CD4-positive, alpha-beta T cell treated with Interferon alpha-2 for 1 hour (primary cell): Measurements from ENCODE around the gene MAP3K5.

Experiments used
- DNase-seq, 2 donors: peaks; one replicate each; pipeline ENCODE4 v3.0.0-alpha.2; 2020 to 2022

The MAP3K5 gene

DNA sequence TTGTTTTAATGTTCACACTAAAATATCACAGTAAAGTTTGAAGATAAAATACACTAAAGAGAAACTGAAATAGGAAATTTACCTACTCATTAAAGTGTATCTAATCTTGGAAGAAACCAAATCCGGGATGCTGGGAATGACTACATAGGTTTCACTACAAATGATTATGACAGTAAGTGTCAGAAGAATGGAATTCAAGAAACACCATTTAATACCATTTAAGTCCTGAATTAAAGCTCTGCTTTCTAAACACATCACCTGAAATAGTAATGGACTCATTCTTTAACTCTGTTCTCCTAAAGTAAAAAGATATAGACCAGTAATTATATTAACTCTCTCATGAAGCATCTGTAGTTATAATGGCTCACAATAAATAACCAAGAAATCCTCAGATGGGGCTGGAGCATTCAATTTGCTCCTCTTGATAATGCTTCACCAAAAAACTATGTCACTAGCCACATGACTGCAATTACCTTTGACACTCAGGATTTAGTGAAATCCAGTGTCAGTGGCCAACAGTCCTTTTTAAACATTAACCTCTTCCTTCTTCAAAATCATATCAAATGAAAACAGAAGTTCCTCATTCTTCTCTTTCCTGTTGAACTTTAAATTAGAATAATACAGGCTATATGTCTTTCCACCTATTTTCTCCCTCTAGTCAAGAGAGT lies 283.4 kb downstream of the MAP3K5 start:
- no peak for DNase-seq
